CD4-positive, alpha-beta memory T cell (primary cell): ENCODE measurements around the gene DNAJB1. TPM values are rescaled to one million over a fixed set of nuclear protein-coding genes. Genes with fewer than 3 reads are reported as not detected.

Experiments used
- CTCF ChIA-PET: fragments of 350-600 bp; sonication (Branson Sonifier 250); formaldehyde crosslinking; loops from one replicate; lab custom pipeline; 2021; ENCODE audit warnings: inconsistent platforms; ENCODE audit not compliant: partially characterized antibody; lab: Charles Lee
- POLR2A ChIA-PET: fragments of 350-600 bp; sonication (Branson Sonifier 250); formaldehyde crosslinking; loops from one replicate; lab custom pipeline; 2021; ENCODE audit not compliant: partially characterized antibody; lab: Charles Lee
- DNase-seq, 5 donors: peaks; one replicate each; pipeline versions ENCODE4 v3.0.0 to v3.0.0-alpha.2; 2020 to 2022; ENCODE audit warnings: mixed read lengths in 1 of 5
- H3K27ac ChIP-seq: one replicate; pipeline ENCODE4 v1.7.0; 2013; ENCODE audit warnings: low read depth, low read length
- H3K27me3 ChIP-seq: 2 replicates; pipeline ENCODE4 v1.7.0; 2013; ENCODE audit warnings: mild to moderate bottlenecking, low read length, moderate library complexity; ENCODE audit not compliant: insufficient read depth
- H3K36me3 ChIP-seq: 2 replicates; pipeline ENCODE4 v1.7.0; 2013; ENCODE audit warnings: mild to moderate bottlenecking, low read length, moderate library complexity; ENCODE audit not compliant: insufficient read depth
- H3K4me1 ChIP-seq: 2 replicates; pipeline ENCODE4 v1.7.0; 2013; ENCODE audit warnings: mild to moderate bottlenecking, low read length, moderate library complexity; ENCODE audit not compliant: insufficient read depth
- H3K4me3 ChIP-seq, 2 donors: one replicate each; pipeline ENCODE4 v1.7.0; 2013; ENCODE audit warnings: low read length in 2 of 2, mild to moderate bottlenecking in 1 of 2
- H3K9me3 ChIP-seq, 2 donors: one replicate each; pipeline ENCODE4 v1.7.0; 2013; ENCODE audit warnings: low read length in 2 of 2, control low read depth in 1 of 2; ENCODE audit not compliant: control insufficient read depth in 1 of 2
- H3K27ac Mint-ChIP-seq, 7 donors: one replicate each; pipeline ENCODE4 v1.8.0; 2020 to 2021; ENCODE audit warnings: mixed read lengths in 7 of 7, mild to moderate bottlenecking in 6 of 7, inconsistent platforms in 3 of 7, moderate library complexity in 3 of 7
- H3K27me3 Mint-ChIP-seq, 2 donors: one replicate each; pipeline ENCODE4 v1.8.0; 2020 to 2021; ENCODE audit warnings: mixed read lengths in 2 of 2
- H3K36me3 Mint-ChIP-seq, 2 donors: one replicate each; pipeline ENCODE4 v1.8.0; 2020 to 2021; ENCODE audit warnings: mixed read lengths in 2 of 2, inconsistent platforms in 1 of 2, mild to moderate bottlenecking in 1 of 2
- H3K4me1 Mint-ChIP-seq, 4 donors: one replicate each; pipeline ENCODE4 v1.8.0; 2020 to 2021; ENCODE audit warnings: mixed read lengths in 4 of 4, mild to moderate bottlenecking in 1 of 4
- H3K4me3 Mint-ChIP-seq, 8 donors: one replicate each; pipeline ENCODE4 v1.8.0; 2020 to 2021; ENCODE audit warnings: mixed read lengths in 8 of 8, mild to moderate bottlenecking in 7 of 8, moderate library complexity in 6 of 8, inconsistent platforms in 3 of 8
- H3K9me3 Mint-ChIP-seq, 8 donors: one replicate each; pipeline ENCODE4 v1.8.0; 2020 to 2021; ENCODE audit warnings: mixed read lengths in 8 of 8, mild to moderate bottlenecking in 5 of 8, inconsistent platforms in 3 of 8, moderate library complexity in 1 of 8
- intact Hi-C: fragments of 100-400 bp; cut with micrococcal nuclease; formaldehyde crosslinking; loops from one replicate; pipeline ENCODE4 v1.15.1; 2023
- polyA plus RNA-seq, 2 donors: library from polyadenylated mRNA; unstranded; fragments of 300-500 nt; fragmentation: Illumina TruSeq; gene quantifications; one replicate each; pipeline ENCODE4 v1.2.3, GENCODE V29; 2021
- total RNA-seq, 2 experiments: library from RNA; stranded (reverse); gene quantifications; one replicate each; pipeline ENCODE4 v1.2.3, GENCODE V29; 2021

DNAJB1 gene
- total and polyA plus RNA-seq, 4 experiments from 2014 or later: 122 to 824 (median 223) TPM

- CTCF ChIA-PET: interaction anchor here (0.6 to 3.8 kb wide), 3 partner anchors 10 to 35 kb away, joined by 3 to 66 read pairs (median 8); no protein-coding TSS in a partner anchor
- peak overlapping the region; percentile 89 to 98 (median 96) for H3K4me3 Mint-ChIP-seq
- peaks cover 0 to 6% (median 0%) of the 10 kb centered on the region in 8 donors for H3K9me3 Mint-ChIP-seq
- DNase-seq: no peak
- H3K9me3 ChIP-seq: no peaks in the 10 kb centered on the region
- H3K27ac Mint-ChIP-seq: peak overlapping the region; percentile 84 to 96 (median 95)
- H3K27ac ChIP-seq: peak overlapping the region; percentile 94
- H3K27me3 ChIP-seq: no peaks in the 10 kb centered on the region
- H3K36me3 ChIP-seq: peaks cover 36% of the 10 kb centered on the region
- H3K27me3 Mint-ChIP-seq: no peaks in the 10 kb centered on the region
- H3K4me3 ChIP-seq: peak overlapping the region; percentile 62 to 99
- peaks cover 51% of the 10 kb centered on the region for H3K4me1 ChIP-seq
- POLR2A ChIA-PET: interaction anchor here (1.0 to 28.2 kb wide), 6 partner anchors 9 to 435 kb away, joined by 4 to 1220 read pairs (median 28); partner anchors contain the start of genes ADGRE5, DNAJB1, GIPC1 and TECR
- peaks cover 35 to 70% (median 51%) of the 10 kb centered on the region in 4 donors for H3K4me1 Mint-ChIP-seq
- intact Hi-C loops: loop anchor here (5.0 kb wide), 2 partner anchors 134 to 171 kb away; partner anchors contain the start of gene ADGRE5
- peaks cover 30 to 50% of the 10 kb centered on the region in 2 donors for H3K36me3 Mint-ChIP-seq
These were observed 2.1 kb downstream of the DNAJB1 start for GRCh38 chr19:14516048-14516534.

GRCh38 chr19:14515501-14516047 is 2.6 kb downstream of the DNAJB1 start:
- peak overlapping the region; percentile 89 to 98 (median 96) for H3K4me3 Mint-ChIP-seq
- H3K9me3 Mint-ChIP-seq: peaks cover 0 to 8% (median 0%) of the 10 kb centered on the region in 8 donors
- H3K27me3 Mint-ChIP-seq: no peaks in the 10 kb centered on the region
- Histone ChIP-seq H3K27ac (peak overlapping the region; percentile 94), H3K4me1 (peaks cover 50% of the 10 kb centered on the region), H3K36me3 (peaks cover 36% of the 10 kb centered on the region), H3K27me3 (no peaks in the 10 kb centered on the region), H3K9me3 (no peaks in the 10 kb centered on the region), H3K4me3 (peak overlapping the region; percentile 62 to 99)
- no peak for DNase-seq
- POLR2A ChIA-PET: interaction anchor here (4.2 to 28.2 kb wide), 3 partner anchors 8 to 40 kb away, joined by 35 to 1220 read pairs (median 1220); partner anchors contain the start of genes DNAJB1, GIPC1 and TECR
- H3K27ac Mint-ChIP-seq: peak overlapping the region; percentile 52 to 96 (median 95)
- H3K4me1 Mint-ChIP-seq: peaks cover 36 to 75% (median 54%) of the 10 kb centered on the region in 4 donors
- peaks cover 30 to 50% of the 10 kb centered on the region in 2 donors for H3K36me3 Mint-ChIP-seq
- intact Hi-C loops: loop anchor here (5.0 kb wide), 2 partner anchors 133 to 172 kb away; partner anchors contain the start of gene ADGRE5
- CTCF ChIA-PET: interaction anchor here (2.4 to 3.8 kb wide), 2 partner anchors 10 to 35 kb away, joined by 8 to 66 read pairs; no protein-coding TSS in a partner anchor

- Histone ChIP-seq H3K27ac (peak overlapping the region; percentile 24), H3K9me3 (no peaks in the 10 kb centered on the region), H3K36me3 (peaks cover 36% of the 10 kb centered on the region), H3K4me1 (peaks cover 40% of the 10 kb centered on the region), H3K4me3 (no peak overlapping the region), H3K27me3 (no peaks in the 10 kb centered on the region)
- H3K27ac Mint-ChIP-seq: peak overlapping the region; percentile 65 to 96 (median 82)
- ChIA-PET CTCF (interaction anchor here (1.2 to 1.6 kb wide), 2 partner anchors 10 to 35 kb away, joined by 3 to 7 read pairs; no protein-coding TSS in a partner anchor), POLR2A (interaction anchor here (1.0 to 28.2 kb wide), 5 partner anchors 7 to 377 kb away, joined by 3 to 1220 read pairs (median 5); partner anchors contain the start of genes DDX39A, DNAJB1, GIPC1 and TECR)
- peaks cover 33 to 70% (median 48%) of the 10 kb centered on the region in 4 donors for H3K4me1 Mint-ChIP-seq
- H3K36me3 Mint-ChIP-seq: peaks cover 30 to 50% of the 10 kb centered on the region in 2 donors
- peak overlapping the region; percentile 45 to 98 (median 94) for H3K4me3 Mint-ChIP-seq
- H3K27me3 Mint-ChIP-seq: no peaks in the 10 kb centered on the region
- intact Hi-C loops: no loop called here
- H3K9me3 Mint-ChIP-seq: peaks cover 0 to 8% (median 0%) of the 10 kb centered on the region in 8 donors
- no peak for DNase-seq
These were observed 3.9 kb downstream of the DNAJB1 start for GRCh38 chr19:14514215-14514863.

DNA sequence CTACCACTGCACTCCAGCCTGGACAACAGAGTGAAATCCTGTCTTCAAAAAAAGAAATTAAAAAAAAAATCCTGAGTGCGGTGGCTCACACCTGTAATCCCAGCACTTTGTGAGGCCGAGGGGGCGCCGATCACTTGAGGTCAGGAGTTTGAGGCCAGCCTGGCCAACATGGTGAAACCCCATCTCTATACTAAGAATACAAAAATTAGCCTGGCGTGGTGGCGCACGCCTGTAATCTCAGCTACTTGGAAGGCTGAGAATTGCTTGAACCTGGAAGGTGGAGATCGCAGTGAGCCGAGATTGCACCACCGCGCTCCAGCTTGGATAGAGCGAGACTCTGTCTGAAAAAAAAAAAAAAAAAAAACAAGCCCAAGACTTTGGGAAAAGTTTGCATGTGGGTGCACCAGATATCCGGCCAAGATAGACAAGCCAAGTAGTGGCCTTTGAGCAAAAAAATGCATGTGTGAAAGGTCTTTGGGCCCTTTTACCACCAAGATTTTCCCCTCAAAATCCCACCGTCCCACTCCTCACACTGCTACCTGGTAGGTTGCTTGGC is 5.7 kb downstream of the DNAJB1 start:
- CTCF ChIA-PET: interaction anchor here (1.0 to 2.4 kb wide), 2 partner anchors 9 to 17 kb away, joined by 3 to 6 read pairs; no protein-coding TSS in a partner anchor
- H3K4me3 ChIP-seq: no peak overlapping the region

GRCh38 chr19:14511229-14511593 is 7.0 kb downstream of the DNAJB1 start:
- H3K4me1 ChIP-seq: peaks cover 53% of the 10 kb centered on the region

More for the DNA sequence above, 5.7 kb downstream of the DNAJB1 start:
- Histone ChIP-seq H3K9me3 (no peaks in the 10 kb centered on the region), H3K36me3 (peaks cover 36% of the 10 kb centered on the region), H3K27ac (no peak overlapping the region), H3K27me3 (no peaks in the 10 kb centered on the region), H3K4me1 (peaks cover 44% of the 10 kb centered on the region)
- Mint-ChIP-seq H3K4me1 (peaks cover 37 to 68% (median 53%) of the 10 kb centered on the region in 4 donors), H3K36me3 (peaks cover 30 to 42% of the 10 kb centered on the region in 2 donors), H3K9me3 (peaks cover 0 to 5% (median 0%) of the 10 kb centered on the region in 8 donors), H3K4me3 (peak overlapping the region in 1 of 8 donors; percentile 39), H3K27ac (peak overlapping the region in 5 of 7 donors; percentile 39 to 84 (median 76)), H3K27me3 (no peaks in the 10 kb centered on the region)
- POLR2A ChIA-PET: interaction anchor here (1.1 to 28.2 kb wide), 3 partner anchors 5 to 48 kb away, joined by 3 to 1220 read pairs (median 1220); partner anchors contain the start of genes DNAJB1, GIPC1 and TECR
- DNase-seq: peak in 2 of 5 donors; percentile 28 to 33
- intact Hi-C loops: no loop called here

More at GRCh38 chr19:14511229-14511593, 7.0 kb downstream of the DNAJB1 start:
- peaks cover 0 to 9% (median 0%) of the 10 kb centered on the region in 8 donors for H3K9me3 Mint-ChIP-seq
- POLR2A ChIA-PET: interaction anchor here (0.7 to 26.0 kb wide), 2 partner anchors 14 to 397 kb away, joined by 3 to 1220 read pairs; partner anchors contain the start of genes DNAJB1 and TECR
- H3K36me3 Mint-ChIP-seq: peaks cover 19 to 30% of the 10 kb centered on the region in 2 donors
- H3K27me3 Mint-ChIP-seq: no peaks in the 10 kb centered on the region
- intact Hi-C loops: no loop called here
- H3K27me3 ChIP-seq: no peaks in the 10 kb centered on the region
- H3K4me1 Mint-ChIP-seq: peaks cover 38 to 73% (median 55%) of the 10 kb centered on the region in 4 donors
- no peaks in the 10 kb centered on the region for H3K9me3 ChIP-seq
- H3K27ac Mint-ChIP-seq: peak overlapping the region; percentile 10 to 86 (median 74)
- peaks cover 32% of the 10 kb centered on the region for H3K36me3 ChIP-seq
- CTCF ChIA-PET: interaction anchor here (2.4 kb wide), 1 partner anchor 16 kb away, joined by 6 read pairs; no protein-coding TSS in a partner anchor
- H3K4me3 ChIP-seq: no peak overlapping the region
- no peak for DNase-seq
- no peak overlapping the region for H3K27ac ChIP-seq
- H3K4me3 Mint-ChIP-seq: peak overlapping the region in 2 of 8 donors; percentile 17 to 36
